Ishikawa (cell line): ENCODE results near the gene USB1.

Source experiments
- CEBPB ChIP-seq: IDR thresholded peaks from 2 replicates; pipeline ENCODE4 v1.6.1; 2012
- CREB1 ChIP-seq: IDR thresholded peaks from 2 replicates; pipeline ENCODE4 v1.6.1; 2012; ENCODE audit warnings: low read depth
- EGR1 ChIP-seq: IDR thresholded peaks from 2 replicates; pipeline ENCODE4 v1.6.1; 2012
- EP300 ChIP-seq: IDR thresholded peaks from 2 replicates; pipeline ENCODE4 v1.6.1; 2012; ENCODE audit warnings: borderline replicate concordance
- FOXM1 ChIP-seq: IDR thresholded peaks from 2 replicates; pipeline ENCODE4 v1.6.1; 2012; ENCODE audit warnings: low read depth, borderline replicate concordance
- MAX ChIP-seq: IDR thresholded peaks from 2 replicates; pipeline ENCODE4 v1.6.1; 2012
- NFIC ChIP-seq: IDR thresholded peaks from 2 replicates; pipeline ENCODE4 v1.6.1; 2012
- RAD21 ChIP-seq: IDR thresholded peaks from 2 replicates; pipeline ENCODE4 v1.6.1; 2012; ENCODE audit warnings: low read depth
- REST ChIP-seq: IDR thresholded peaks from 2 replicates; pipeline ENCODE4 v1.6.1; 2012; ENCODE audit warnings: low read depth, mild to moderate bottlenecking
- TAF1 ChIP-seq: IDR thresholded peaks from 2 replicates; pipeline ENCODE4 v1.6.1; 2012; ENCODE audit warnings: low read depth, mild to moderate bottlenecking
- TCF12 ChIP-seq: IDR thresholded peaks from 2 replicates; pipeline ENCODE4 v1.6.1; 2012; ENCODE audit warnings: low read depth
- TEAD4 ChIP-seq: IDR thresholded peaks from 2 replicates; pipeline ENCODE4 v1.6.1; 2012
- USF1 ChIP-seq: IDR thresholded peaks from 2 replicates; pipeline ENCODE4 v1.6.1; 2012
- YY1 ChIP-seq: IDR thresholded peaks from 2 replicates; pipeline ENCODE4 v1.6.1; 2012; ENCODE audit warnings: low read depth
- ZBTB7A ChIP-seq: IDR thresholded peaks from 2 replicates; pipeline ENCODE4 v1.6.1; 2012; ENCODE audit warnings: low read depth

The USB1 gene

DNA sequence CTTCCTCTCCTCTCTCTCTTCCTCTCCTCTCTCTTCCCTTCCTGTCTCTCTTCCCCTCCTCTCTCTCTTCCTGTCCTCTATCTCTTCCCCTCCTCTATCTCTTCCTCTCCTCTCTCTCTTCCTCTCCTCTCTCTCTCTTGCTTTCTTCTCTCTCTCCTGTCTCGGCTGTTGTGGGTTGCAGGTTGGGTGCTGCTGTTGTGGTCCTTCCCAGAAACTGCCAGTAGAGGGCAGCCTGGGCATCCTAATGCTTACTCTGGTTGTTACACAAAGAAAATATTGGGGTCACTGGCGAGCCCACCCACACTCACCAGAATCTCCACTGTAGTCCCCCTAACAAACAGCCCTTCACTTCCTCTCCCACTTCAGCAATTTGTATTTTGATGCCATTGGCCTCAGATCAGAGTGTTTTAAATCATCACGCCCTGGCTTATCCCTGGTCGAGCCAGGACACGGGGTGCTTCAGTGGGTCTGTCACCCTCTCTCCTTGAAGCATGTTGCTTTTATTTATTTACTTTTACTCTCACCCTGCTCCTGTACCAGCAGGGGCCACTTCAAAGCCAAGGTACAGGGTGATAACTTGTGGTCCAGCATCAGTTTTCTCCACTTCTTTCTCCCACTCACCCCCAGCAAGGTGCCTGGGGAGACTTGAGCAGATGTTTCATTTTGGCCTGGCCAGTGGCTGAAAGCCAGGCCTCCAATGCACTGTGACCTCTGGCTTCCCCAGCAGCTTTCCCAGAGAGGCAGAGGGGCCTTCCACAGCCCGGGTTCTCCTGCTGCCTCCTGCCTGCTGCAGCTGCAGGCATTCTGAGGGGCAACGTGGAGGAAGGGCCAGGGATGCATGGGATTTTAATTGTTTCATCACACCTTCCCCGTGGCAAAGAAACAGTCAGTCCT lies 19.7 kb downstream of the USB1 start:
- TF ChIP-seq RAD21 (peak; percentile 89), MAX (no peak), USF1 (no peak), FOXM1 (no peak)

DNA sequence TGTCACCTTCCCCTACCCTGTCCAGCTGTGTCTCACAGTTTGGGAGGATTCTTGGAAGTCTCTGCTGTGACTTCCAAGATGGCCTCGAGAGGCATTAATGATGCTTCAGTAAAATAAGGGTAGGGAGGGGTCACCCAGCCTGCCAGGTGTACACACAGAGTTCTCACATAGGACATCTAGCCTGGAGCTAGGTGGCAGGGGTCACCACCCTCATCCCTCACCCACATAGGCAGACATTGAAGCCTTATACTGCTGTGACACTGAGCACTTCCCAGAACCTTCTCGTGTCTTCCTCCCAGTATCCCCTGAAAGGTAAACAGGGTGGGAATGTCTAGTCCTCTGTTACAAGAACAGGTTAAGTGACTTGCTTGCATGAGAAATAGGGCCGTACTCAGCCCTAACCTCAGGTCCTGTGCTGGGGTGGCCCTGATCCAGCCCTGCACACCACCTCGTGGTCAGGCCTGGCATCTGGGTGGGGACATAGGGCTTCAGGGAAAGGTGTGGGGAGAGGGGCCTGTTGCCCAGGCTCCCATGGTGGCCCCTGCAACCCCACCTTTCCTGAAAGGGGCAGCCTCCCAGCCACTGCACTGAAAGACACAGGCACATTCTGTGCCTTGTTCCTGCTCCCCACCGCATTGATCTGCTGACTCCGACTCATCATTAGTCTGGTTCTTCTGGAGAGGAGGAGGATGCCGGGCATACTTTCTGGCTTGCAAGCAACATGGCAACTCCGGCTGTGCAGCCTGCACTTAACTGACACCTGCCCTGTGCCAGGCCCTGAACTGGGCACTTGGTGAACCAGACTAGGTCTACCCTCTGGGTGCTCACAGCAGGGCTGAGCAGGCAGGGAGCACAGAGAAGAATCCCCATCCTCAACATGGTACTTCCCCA lies 20.7 kb downstream of the USB1 start:
- TF ChIP-seq CEBPB (no peak), TCF12 (no peak), CREB1 (no peak), MAX (no peak), FOXM1 (no peak), NFIC (no peak), TAF1 (no peak), EGR1 (no peak), EP300 (no peak), TEAD4 (no peak), RAD21 (no peak), REST (no peak), YY1 (no peak), USF1 (no peak), ZBTB7A (no peak)

- TF ChIP-seq NFIC (peak; percentile 8; the same call in 1 of the 2 replicates), REST (no peak)
These were observed 21.6 kb downstream of the USB1 start for GRCh38 chr16:58022601-58023371.

- no peak for TF ChIP-seq TAF1
- no peak for TF ChIP-seq EP300
- no peak for TF ChIP-seq TCF12
- no peak for TF ChIP-seq USF1
- no peak for TF ChIP-seq EGR1
- TF ChIP-seq NFIC: no peak
- no peak for TF ChIP-seq ZBTB7A
- TF ChIP-seq FOXM1: no peak
- no peak for TF ChIP-seq YY1
- TF ChIP-seq TEAD4: no peak
- TF ChIP-seq CREB1: no peak
- no peak; the same call in 1 of the 2 replicates for TF ChIP-seq MAX
- TF ChIP-seq CEBPB: no peak
- TF ChIP-seq REST: no peak
- TF ChIP-seq RAD21: no peak
These were observed 23.5 kb downstream of the USB1 start for GRCh38 chr16:58024486-58025350.
